ENCODE results near the gene ATP10A. TPM values are rescaled to one million over a fixed set of nuclear protein-coding genes. Genes with fewer than 3 reads are reported as not detected.

Gene ATP10A
- total and polyA plus RNA-seq, 2 experiments from 2014 or later = 0.75 to 0.77 TPM

DNA sequence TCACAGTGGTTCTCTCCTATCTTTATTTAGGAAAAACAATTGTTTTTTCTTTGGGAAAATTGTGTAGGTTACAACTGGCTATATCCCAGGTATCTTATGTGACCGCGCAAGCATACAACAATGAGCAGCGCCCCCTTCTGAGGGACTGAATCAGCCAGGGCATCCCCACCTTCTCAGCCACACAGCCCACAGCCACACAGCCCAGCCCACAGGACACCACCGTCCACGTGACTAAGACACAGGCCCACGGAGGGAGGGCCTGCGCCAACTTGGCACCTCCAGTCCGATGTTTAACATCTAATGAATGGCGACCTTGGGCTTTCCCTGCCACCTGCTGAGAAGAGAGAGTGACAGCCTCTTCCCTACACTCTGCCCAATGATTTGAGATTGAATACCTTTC, 68.1 kb downstream of the ATP10A start:
- Histone ChIP-seq H3K4me2 (no peak overlapping the region), H3K36me3 (replicated peaks; ENCODE audit: insufficient read depth, low read depth) (no peaks in the 10 kb centered on the region), H3K79me2 (no peaks in the 10 kb centered on the region), H2AFZ (no peak overlapping the region), H3K9me3 (ENCODE audit: low read depth) (no peaks in the 10 kb centered on the region), H3K27ac (no peak overlapping the region), H4K20me1 (ENCODE audit: insufficient read depth, poor library complexity, severe bottlenecking) (no peaks in the 10 kb centered on the region), H3K9me2 (replicated peaks; ENCODE audit: insufficient read depth) (no peaks in the 10 kb centered on the region), H3K4me3 (no peak overlapping the region), H3K4me1 (ENCODE audit: insufficient read depth) (peaks cover 7% of the 10 kb centered on the region), H3K27me3 (no peaks in the 10 kb centered on the region)
- TF ChIP-seq EZH2phosphoT487 (IDR thresholded peaks at IDR 0.05; ENCODE audit: low read depth, severe bottlenecking, unreplicated experiment) = no peak
- TF ChIP-seq, protein P1, sequence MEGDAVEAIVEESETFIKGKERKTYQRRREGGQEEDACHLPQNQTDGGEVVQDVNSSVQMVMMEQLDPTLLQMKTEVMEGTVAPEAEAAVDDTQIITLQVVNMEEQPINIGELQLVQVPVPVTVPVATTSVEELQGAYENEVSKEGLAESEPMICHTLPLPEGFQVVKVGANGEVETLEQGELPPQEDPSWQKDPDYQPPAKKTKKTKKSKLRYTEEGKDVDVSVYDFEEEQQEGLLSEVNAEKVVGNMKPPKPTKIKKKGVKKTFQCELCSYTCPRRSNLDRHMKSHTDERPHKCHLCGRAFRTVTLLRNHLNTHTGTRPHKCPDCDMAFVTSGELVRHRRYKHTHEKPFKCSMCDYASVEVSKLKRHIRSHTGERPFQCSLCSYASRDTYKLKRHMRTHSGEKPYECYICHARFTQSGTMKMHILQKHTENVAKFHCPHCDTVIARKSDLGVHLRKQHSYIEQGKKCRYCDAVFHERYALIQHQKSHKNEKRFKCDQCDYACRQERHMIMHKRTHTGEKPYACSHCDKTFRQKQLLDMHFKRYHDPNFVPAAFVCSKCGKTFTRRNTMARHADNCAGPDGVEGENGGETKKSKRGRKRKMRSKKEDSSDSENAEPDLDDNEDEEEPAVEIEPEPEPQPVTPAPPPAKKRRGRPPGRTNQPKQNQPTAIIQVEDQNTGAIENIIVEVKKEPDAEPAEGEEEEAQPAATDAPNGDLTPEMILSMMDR (IDR thresholded peaks at IDR 0.05; ENCODE audit: poor library complexity) = no peak
- no peak for TF ChIP-seq EZH2 (IDR thresholded peaks at IDR 0.05; ENCODE audit: borderline replicate concordance)
- DNase-seq (ENCODE audit: low spot score) = no peak
- WGBS (ENCODE audit: low lambda C conversion rate, missing lambda C conversion rate) = 95% methylated on average over 9 of the region's 9 CpGs

DNA sequence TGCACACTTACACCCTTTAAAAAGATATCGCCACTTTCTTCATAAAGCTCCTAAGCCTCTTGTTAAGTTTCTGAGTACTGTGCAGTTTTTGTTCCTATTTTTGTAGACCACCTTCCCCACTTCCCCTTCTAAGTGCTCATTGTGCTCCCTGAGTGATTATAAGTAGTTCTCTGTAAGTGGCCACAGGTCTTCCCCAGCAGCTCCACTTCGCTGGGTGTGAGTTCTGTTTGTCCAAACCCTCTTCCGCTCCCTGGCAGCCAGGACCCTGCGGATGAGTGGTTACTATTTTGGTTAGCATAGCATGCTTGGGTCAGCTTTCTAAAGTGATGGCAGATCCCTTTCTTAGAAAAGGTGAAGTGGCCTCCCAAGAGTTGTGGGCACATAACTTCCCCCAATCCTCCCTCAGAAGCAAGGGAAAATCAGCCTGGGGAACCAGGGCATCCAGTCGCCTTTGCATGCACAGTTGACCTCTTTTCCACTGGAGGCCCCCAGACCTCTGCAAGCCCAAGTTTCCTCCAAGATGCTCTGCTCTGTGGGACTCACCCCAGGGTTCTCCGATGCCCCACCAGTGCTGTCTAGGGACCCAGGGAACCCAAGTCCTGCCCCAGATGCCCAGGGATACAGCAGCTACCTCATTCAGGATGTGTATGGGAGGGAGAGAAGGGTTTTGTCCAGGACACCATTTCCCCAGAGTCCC, 69.6 kb downstream of the ATP10A start:
- Histone ChIP-seq H3K27ac (no peak overlapping the region), H3K36me3 (replicated peaks; ENCODE audit: insufficient read depth, low read depth) (no peaks in the 10 kb centered on the region), H4K20me1 (ENCODE audit: insufficient read depth, poor library complexity, severe bottlenecking) (no peaks in the 10 kb centered on the region), H3K9me3 (ENCODE audit: low read depth) (no peaks in the 10 kb centered on the region), H3K4me3 (no peak overlapping the region), H3K4me2 (no peak overlapping the region), H3K27me3 (no peaks in the 10 kb centered on the region), H2AFZ (no peak overlapping the region), H3K79me2 (no peaks in the 10 kb centered on the region), H3K9me2 (replicated peaks; ENCODE audit: insufficient read depth) (no peaks in the 10 kb centered on the region), H3K4me1 (ENCODE audit: insufficient read depth) (peaks cover 7% of the 10 kb centered on the region)
- DNase-seq (ENCODE audit: low spot score) = no peak
- TF ChIP-seq EZH2 (IDR thresholded peaks at IDR 0.05; ENCODE audit: borderline replicate concordance) = no peak
- TF ChIP-seq EZH2phosphoT487 (IDR thresholded peaks at IDR 0.05; ENCODE audit: low read depth, severe bottlenecking, unreplicated experiment) = no peak
- TF ChIP-seq, protein P1 (IDR thresholded peaks at IDR 0.05; ENCODE audit: poor library complexity) = no peak
- WGBS (ENCODE audit: low lambda C conversion rate, missing lambda C conversion rate) = 90% methylated on average over 6 of the region's 6 CpGs

- no peaks in the 10 kb centered on the region for H3K9me3 ChIP-seq (ENCODE audit: low read depth)
- no peaks in the 10 kb centered on the region for H3K9me2 ChIP-seq (replicated peaks; ENCODE audit: insufficient read depth)
- H3K27ac ChIP-seq = no peak overlapping the region
- TF ChIP-seq EZH2 (IDR thresholded peaks at IDR 0.05; ENCODE audit: borderline replicate concordance) (no peak), EZH2phosphoT487 (IDR thresholded peaks at IDR 0.05; ENCODE audit: low read depth, severe bottlenecking, unreplicated experiment) (no peak)
- TF ChIP-seq, protein P1 (IDR thresholded peaks at IDR 0.05; ENCODE audit: poor library complexity) = no peak
- H3K4me2 ChIP-seq = no peak overlapping the region
- DNase-seq (ENCODE audit: low spot score) = no peak
- no peaks in the 10 kb centered on the region for H3K36me3 ChIP-seq (replicated peaks; ENCODE audit: insufficient read depth, low read depth)
- WGBS (ENCODE audit: low lambda C conversion rate, missing lambda C conversion rate) = 50% methylated on average over 3 of the region's 3 CpGs
- H2AFZ ChIP-seq = no peak overlapping the region
- no peaks in the 10 kb centered on the region for H3K79me2 ChIP-seq
- peaks cover 4% of the 10 kb centered on the region for H3K4me1 ChIP-seq (ENCODE audit: insufficient read depth)
- H3K4me3 ChIP-seq = no peak overlapping the region
- H4K20me1 ChIP-seq (ENCODE audit: insufficient read depth, poor library complexity, severe bottlenecking) = no peaks in the 10 kb centered on the region
- H3K27me3 ChIP-seq = no peaks in the 10 kb centered on the region
These were observed 71.0 kb downstream of the ATP10A start for GRCh38 chr15:25792128-25792527.
